Measurements from ENCODE around the gene ICA1L.

The ICA1L gene

GRCh38 chr2:202723746-202724145, 147.8 kb downstream of the ICA1L start:
- TF ChIP-seq CTCF (IDR thresholded peaks at IDR 0.05; ENCODE audit: low read depth, low read length) = no peak
- no peak overlapping the region for H3K4me3 ChIP-seq (ENCODE audit: low read depth, low read length)
